NCI-H1048 (cell line): ENCODE results near the gene SH2D7.

ENCODE experiments used
- DNase-seq: peaks from one replicate; lab custom pipeline; 2025; lab: John Stamatoyannopoulos, UW

SH2D7 gene

GRCh38 chr15:78092261-78093041 lies at the start of gene SH2D7:
TSS of gene SH2D7 (plus strand) at chr15:78092561. CDS start at chr15:78092585, 24 bp downstream.
- no peak for DNase-seq

GRCh38 chr15:78044407-78045155 lies 47.8 kb upstream of the SH2D7 start:
- DNase-seq: no peak

DNA sequence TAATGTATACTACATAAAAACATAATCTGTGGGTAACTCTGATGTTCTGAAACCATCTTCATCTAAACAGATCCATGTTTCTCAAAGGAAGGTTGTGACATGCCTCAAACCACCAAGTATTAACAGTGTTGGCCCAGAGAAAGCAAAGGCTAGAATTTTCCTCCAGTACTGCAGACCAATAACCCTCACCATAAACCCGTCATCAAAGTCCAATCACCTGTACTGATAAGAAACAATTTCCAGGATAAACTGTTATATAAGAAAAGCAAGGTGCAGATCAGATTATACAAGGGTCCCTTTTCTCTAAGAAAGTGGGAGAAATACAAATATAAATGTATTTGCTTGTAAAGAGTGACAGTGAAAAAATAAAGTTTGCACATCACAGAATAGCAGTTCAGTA lies 47.2 kb upstream of the SH2D7 start:
- no peak for DNase-seq

DNA sequence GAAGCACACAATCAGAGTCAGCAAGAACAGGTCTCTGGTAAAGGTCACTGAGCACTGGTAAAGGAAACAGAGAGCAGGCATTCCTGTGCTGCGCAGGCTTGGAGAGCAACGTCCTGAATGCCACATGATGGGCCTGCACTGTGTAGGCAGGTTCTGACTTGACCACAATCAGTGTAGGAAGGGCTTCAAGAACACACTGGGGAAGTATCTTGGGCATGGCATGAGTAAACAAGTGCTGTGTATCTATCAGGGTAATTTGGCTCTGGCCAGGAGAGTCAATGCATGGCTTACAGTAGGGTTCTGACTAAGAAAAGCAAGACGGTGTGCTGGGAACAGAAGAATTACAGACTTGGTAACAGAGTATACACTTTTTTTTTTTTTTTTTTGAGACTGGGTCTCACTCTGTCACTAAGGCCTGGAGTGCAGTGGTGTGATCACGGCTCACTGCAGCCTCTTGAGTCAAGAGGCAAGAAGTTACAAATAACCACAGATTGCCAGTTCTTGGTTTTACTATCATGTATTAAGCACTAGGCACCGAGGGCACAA lies 45.5 kb upstream of the SH2D7 start:
- DNase-seq: no peak

- no peak for DNase-seq
Measured at GRCh38 chr15:78047761-78048627, 44.4 kb upstream of the SH2D7 start.

DNA sequence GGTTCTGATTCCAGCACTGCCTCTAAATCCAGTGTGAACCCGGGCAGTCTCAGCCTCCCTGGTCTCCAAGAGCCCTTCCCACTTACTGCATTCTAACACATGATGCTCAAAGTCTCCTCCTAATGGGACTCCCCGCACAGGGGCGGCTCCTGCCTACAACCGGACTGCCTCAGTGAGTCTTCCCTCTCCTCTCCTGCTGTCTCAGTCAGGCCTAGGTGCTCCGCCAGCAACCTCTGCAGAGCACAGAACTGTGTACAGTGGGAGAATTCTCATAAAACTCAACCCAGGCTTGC lies 43.8 kb upstream of the SH2D7 start:
- DNase-seq: no peak

- no peak for DNase-seq
Measured at GRCh38 chr15:78049691-78050440, 42.5 kb upstream of the SH2D7 start.

- DNase-seq: no peak
Measured at GRCh38 chr15:78050441-78050809, 41.9 kb upstream of the SH2D7 start.

DNA sequence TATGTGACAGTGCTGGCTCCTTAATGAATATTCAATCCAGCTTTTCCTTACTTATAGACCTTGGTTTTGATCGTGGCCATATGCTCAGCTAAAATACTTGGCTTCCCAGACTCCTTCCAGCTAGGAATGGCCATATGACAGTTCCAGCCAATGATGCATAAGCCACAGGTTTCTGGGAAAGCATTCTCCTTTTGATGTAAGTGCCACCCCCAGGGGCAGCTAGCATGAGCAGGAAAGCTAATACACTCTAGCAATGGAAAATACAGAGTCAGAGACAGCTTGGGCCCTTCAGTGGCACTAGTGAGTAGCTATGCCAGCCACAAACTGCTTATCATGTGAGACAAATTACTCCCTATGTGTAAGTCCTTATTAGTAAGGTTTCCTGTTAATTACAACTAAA lies 41.5 kb upstream of the SH2D7 start:
- no peak for DNase-seq

- DNase-seq: no peak
Measured at GRCh38 chr15:78051596-78051995, 40.8 kb upstream of the SH2D7 start.

DNA sequence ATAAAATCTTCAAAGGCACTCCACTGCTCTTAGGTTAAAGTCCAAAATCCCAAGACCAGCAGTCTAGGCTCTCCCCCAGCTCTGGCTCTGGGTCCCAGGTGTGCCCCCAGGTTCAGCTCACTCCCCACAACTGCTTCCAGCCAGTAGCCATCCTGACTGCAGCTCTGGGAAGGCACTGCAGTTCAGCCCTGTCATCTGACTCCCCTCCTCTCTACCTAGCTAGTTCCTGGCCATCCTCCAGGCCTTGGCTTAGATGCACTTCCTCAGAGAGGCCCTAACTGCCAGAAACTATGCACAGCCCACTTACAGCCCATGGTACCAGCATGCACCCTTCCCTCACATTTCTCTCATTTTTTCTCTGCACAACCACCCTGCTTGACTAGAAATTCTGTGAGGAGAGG lies 40.4 kb upstream of the SH2D7 start:
- no peak for DNase-seq

- no peak for DNase-seq
Measured at GRCh38 chr15:78052545-78052944, 39.8 kb upstream of the SH2D7 start.

GRCh38 chr15:78054518-78054917 lies 37.8 kb upstream of the SH2D7 start:
- DNase-seq: no peak

DNA sequence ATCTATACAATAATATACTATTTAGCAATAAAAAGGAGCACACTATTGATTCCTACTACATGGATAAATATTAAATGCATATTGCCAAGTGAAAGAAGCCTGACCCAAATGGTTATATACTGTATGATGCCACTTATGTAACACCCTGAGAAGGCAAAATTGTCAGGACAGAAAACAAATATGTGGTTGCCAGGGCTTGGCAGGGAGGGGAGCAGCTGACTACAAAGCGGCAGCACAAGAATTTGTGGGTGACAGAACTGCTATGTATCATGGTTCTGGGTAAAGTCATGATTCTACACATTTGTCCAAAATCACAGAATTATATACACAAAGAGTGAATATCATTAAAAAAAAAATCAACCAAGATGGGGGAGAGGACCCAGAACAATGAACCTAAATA lies 37.4 kb upstream of the SH2D7 start:
- no peak for DNase-seq

GRCh38 chr15:78055919-78056713 lies 36.2 kb upstream of the SH2D7 start:
- DNase-seq: no peak

DNA sequence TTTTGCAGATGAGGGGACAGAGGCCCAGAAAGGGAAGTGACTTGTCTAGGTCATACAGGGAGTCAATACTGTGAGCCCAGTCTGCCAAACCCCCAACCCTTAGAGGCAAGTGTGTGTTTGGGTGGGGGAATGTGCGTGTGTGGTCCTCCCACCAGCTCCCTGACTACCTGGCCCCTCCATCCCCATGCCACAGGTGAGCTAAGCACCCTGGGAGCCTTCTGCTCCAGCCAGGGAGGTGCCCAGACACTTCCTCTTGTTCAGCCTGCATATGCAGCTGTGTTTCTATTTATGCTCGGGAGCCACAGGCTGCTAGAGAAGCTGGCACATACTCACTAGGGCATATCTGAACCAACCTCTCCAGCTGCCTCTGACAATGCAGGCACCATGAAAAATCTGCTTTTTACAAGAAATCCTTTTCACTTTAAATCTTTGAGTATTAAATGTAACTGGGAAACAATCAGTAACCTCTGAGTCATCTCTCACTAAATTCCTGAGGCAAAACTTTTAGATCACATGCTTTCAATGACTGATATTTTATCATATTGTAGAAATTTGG lies 35.6 kb upstream of the SH2D7 start:
- DNase-seq: no peak

GRCh38 chr15:78057803-78058202 lies 34.6 kb upstream of the SH2D7 start:
- DNase-seq: no peak

GRCh38 chr15:78058401-78058935 lies 33.9 kb upstream of the SH2D7 start:
- no peak for DNase-seq

GRCh38 chr15:78059110-78059839 lies 33.1 kb upstream of the SH2D7 start:
- DNase-seq: no peak

GRCh38 chr15:78060232-78060631 lies 32.1 kb upstream of the SH2D7 start:
- no peak for DNase-seq
